Heart left ventricle (tissue), 16 donors: ENCODE results near the gene CDHR5. TPM values are rescaled to one million over a fixed set of nuclear protein-coding genes. Genes with fewer than 3 reads are reported as not detected.

Source experiments
- ATAC-seq, 4 donors: fragments of 200-7000 bp; cut with Tn5 transposase; one replicate each; pipeline ENCODE4 v1.9.1; 2020 to 2022; ENCODE audit warnings: moderate library complexity in 4 of 4, mild to moderate bottlenecking in 3 of 4, moderate number of reproducible peaks in 1 of 4
- DNase-seq, 5 donors: peaks; one replicate each; pipeline ENCODE4 v3.0.0-alpha.2; 2020
- H3K27ac ChIP-seq, 12 donors: fragments of 200-600 bp; sonication (generic) in 4 of 12; one replicate each; pipeline versions ENCODE4 v1.5.0 to v1.8.0; 2016 to 2022; ENCODE audit warnings: mild to moderate bottlenecking in 2 of 12
- H3K27me3 ChIP-seq, 9 donors: fragments of 200-600 bp; sonication (generic) in 2 of 9; one replicate each; pipeline versions ENCODE4 v1.5.1 to v1.8.0; 2016 to 2022; ENCODE audit warnings: mild to moderate bottlenecking in 3 of 9
- H3K36me3 ChIP-seq, 9 donors: fragments of 200-600 bp; sonication (generic) in 2 of 9; one replicate each; pipeline versions ENCODE4 v1.5.0 to v1.8.0; 2018 to 2022; ENCODE audit warnings: mild to moderate bottlenecking in 2 of 9
- H3K4me1 ChIP-seq, 12 donors: fragments of 200-600 bp; sonication (generic) in 4 of 12; one replicate each; pipeline versions ENCODE4 v1.5.0 to v1.8.0; 2016 to 2022; ENCODE audit warnings: mild to moderate bottlenecking in 3 of 12
- H3K4me3 ChIP-seq, 12 donors: fragments of 200-600 bp; sonication (generic) in 4 of 12; one replicate each; pipeline versions ENCODE4 v1.5.0 to v1.8.0; 2017 to 2022; ENCODE audit warnings: mild to moderate bottlenecking in 9 of 12, moderate library complexity in 4 of 12
- H3K9me3 ChIP-seq, 12 donors: fragments of 200-600 bp; sonication (generic) in 4 of 12; one replicate each; pipeline versions ENCODE4 v1.5.0 to v1.8.0; 2016 to 2022; ENCODE audit warnings: mild to moderate bottlenecking in 1 of 12
- POLR2A ChIP-seq, 2 donors: fragments of 450-650 bp; IDR thresholded peaks; one replicate each; pipeline ENCODE4 v1.6.1; 2017; ENCODE audit warnings: antibody characterized with exemption in 2 of 2, mild to moderate bottlenecking in 2 of 2, moderate library complexity in 2 of 2
- WGBS, 4 donors: extraction: QIAGEN DNeasy Blood & Tissue Kit in 2 of 4; methylation state at CpG; one replicate each; pipeline versions ENCODE4 v1.1.5 to v1.1.7; 2013 to 2018; 5-methylcytosine and 5-hydroxymethylcytosine counted together
- intact Hi-C, 10 donors: fragments of 100-400 bp; cut with DNase I; formaldehyde crosslinking; loops; one replicate each; pipeline versions ENCODE4 v1.11.1 to v1.14.2; 2022
- polyA plus RNA-seq, 2 donors: library from polyadenylated mRNA; stranded (reverse); fragments of 200-250 nt; gene quantifications; one replicate each; pipeline ENCODE4 v1.2.3, GENCODE V29; 2013
- total RNA-seq, 9 donors: library from RNA; depleted of rRNA in 2 of 9; stranded (reverse); fragments of >200 nt in 2 of 9; fragmentation: NEBNext Ultra II Directional in 3 of 9; extraction: Animal tissue kit (Norgen Biotek cat#: 25700) in 3 of 9; gene quantifications; one replicate each; pipeline versions ENCODE4 v1.1.0 to v1.2.4, GENCODE V29; 2016 to 2023
- TF ChIP-seq, protein P1 (sequence below), 12 donors: fragments of 200-600 bp; sonication (generic) in 4 of 12; IDR thresholded peaks; one replicate each; pipeline versions ENCODE4 v1.5.0 to v1.8.0; 2018 to 2022; ENCODE audit warnings: antibody characterized with exemption in 12 of 12, mild to moderate bottlenecking in 5 of 12
- donor health status: ischemic (EF 13 %, LVEDD 7.1; RV severe dilation, severe dysfunction).
- donor health status: healthy with polysubstance abuse.
- donor health status: DM: no; HTN: yes; CAD: no.
- donor health status: DM: no; HTN: no; CAD: no.
- donor health status: ischemic (EF 25% LVEDD 6.9; RV normal size, moderate dysfunction).
- donor health status: ischemic (EF 25% LVEDD 5.7; RV mildly dilated, moderate dysfunction).
- donor health status: healthy.
- donor health status: DM: yes; HTN: yes; CAD: no.
- donor health status: ischemic (EF 35%, LVEDD 5.7; RV mildly dilated, moderate dysfunction).
- donor health status: nonischemic (EF 11% LVEDD 7.7; RV severe dilation, severe dysfunction).
- donor health status: DM: yes; HTN: yes; CAD: no.
- donor health status: PGD.
- donor health status: ischemic (EF 29% LVEDD 5.4; RV normal size, mild dysfunction).
- donor health status: nonischemic (EF 23%, LVEDD 6.1; RV moderate dilation, normal function).

CDHR5 gene
- total and polyA plus RNA-seq, 11 donors, result 0.07 TPM; not detected in 10

DNA sequence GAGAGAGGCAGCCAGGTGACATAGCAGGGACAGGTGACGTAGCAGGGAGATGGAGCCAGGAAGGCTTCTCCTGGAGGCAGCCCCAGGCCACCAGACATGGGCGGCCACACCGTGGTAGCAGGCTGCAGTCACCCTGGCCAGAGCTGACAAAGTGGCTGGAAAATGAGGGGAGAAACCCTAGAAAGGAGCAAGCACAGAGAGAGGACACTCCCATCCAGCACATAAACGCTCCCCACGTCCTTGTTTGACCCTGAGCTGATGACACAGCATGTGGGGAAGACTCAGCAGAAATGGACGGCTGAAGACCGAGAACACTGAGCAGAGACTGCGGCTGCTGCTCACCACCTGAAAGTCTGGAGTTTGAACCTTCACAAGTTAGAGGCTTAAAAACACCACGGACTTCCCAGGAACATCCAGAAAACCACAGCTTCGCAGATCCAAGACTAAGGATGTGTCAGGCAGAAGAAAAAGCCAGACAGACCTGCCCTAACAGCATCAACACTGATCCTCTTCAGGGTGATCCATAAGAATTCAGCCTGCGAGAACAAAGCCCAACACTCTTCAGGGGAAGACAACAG is 41.0 kb upstream of the CDHR5 start:
- WGBS, 4 donors, result 70 to 78% (median 74%) methylated on average over 11 of the region's 11 CpGs
- H3K27ac ChIP-seq, result peak overlapping the region in 8 of 12 donors; percentile 2 to 54 (median 22)
- H3K4me3 ChIP-seq, result no peak overlapping the region
- H3K36me3 ChIP-seq, result peaks cover 0 to 37% (median 10%) of the 10 kb centered on the region in 9 donors
- ATAC-seq (peak; percentile 45 to 80 (median 68)), DNase-seq (no peak)
- intact Hi-C loops, result loop anchor here in 1 of 10 donors (10.0 kb wide), 1 partner anchor 59 kb away; no protein-coding TSS in a partner anchor
- peaks cover 0 to 10% (median 2%) of the 10 kb centered on the region in 12 donors for H3K4me1 ChIP-seq
- no peaks in the 10 kb centered on the region for H3K27me3 ChIP-seq
- no peak for TF ChIP-seq POLR2A (IDR thresholded peaks at IDR 0.05)
- TF ChIP-seq, protein P1, sequence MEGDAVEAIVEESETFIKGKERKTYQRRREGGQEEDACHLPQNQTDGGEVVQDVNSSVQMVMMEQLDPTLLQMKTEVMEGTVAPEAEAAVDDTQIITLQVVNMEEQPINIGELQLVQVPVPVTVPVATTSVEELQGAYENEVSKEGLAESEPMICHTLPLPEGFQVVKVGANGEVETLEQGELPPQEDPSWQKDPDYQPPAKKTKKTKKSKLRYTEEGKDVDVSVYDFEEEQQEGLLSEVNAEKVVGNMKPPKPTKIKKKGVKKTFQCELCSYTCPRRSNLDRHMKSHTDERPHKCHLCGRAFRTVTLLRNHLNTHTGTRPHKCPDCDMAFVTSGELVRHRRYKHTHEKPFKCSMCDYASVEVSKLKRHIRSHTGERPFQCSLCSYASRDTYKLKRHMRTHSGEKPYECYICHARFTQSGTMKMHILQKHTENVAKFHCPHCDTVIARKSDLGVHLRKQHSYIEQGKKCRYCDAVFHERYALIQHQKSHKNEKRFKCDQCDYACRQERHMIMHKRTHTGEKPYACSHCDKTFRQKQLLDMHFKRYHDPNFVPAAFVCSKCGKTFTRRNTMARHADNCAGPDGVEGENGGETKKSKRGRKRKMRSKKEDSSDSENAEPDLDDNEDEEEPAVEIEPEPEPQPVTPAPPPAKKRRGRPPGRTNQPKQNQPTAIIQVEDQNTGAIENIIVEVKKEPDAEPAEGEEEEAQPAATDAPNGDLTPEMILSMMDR (IDR thresholded peaks at IDR 0.05), result no peak
- no peaks in the 10 kb centered on the region for H3K9me3 ChIP-seq

DNA sequence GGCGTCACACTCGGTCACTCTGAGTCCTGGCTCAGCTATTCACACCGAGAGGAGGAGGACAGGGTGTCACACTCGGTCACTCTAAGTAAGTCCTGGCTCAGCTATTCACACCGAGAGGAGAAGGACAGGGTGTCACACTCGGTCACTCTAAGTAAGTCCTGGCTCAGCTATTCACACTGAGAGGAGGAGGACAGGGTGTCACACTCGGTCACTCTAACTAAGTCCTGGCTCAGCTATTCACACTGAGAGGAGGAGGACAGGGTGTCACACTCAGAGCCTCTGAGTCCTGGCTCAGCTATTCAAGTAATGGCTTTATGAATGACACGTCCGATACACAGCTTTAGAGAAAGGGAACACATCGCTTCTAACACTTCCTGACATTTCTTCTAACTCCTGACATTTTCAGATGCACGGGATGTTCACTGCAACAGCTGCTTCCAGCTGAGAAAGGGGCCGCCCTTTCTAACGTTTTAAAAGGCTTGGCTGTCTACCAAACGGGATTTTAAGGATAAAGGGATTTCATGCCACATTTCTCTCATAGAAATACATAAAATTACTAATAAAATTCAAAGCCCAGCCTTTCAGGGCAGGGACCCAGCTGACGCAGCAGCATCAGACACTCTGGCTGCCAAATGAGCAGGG is 40.4 kb upstream of the CDHR5 start:
- H3K9me3 ChIP-seq, result no peaks in the 10 kb centered on the region
- no peaks in the 10 kb centered on the region for H3K27me3 ChIP-seq
- 72 to 82% (median 79%) methylated on average over 9 to 15 of the region's 15 CpGs for WGBS, 4 donors
- H3K36me3 ChIP-seq, result peaks cover 0 to 41% (median 13%) of the 10 kb centered on the region in 9 donors
- peaks cover 0 to 10% (median 2%) of the 10 kb centered on the region in 12 donors for H3K4me1 ChIP-seq
- TF ChIP-seq, protein P1 (IDR thresholded peaks at IDR 0.05), result no peak
- no peak for TF ChIP-seq POLR2A (IDR thresholded peaks at IDR 0.05)
- intact Hi-C loops, result loop anchor here in 1 of 10 donors (10.0 kb wide), 1 partner anchor 60 kb away; no protein-coding TSS in a partner anchor
- no peak overlapping the region for H3K4me3 ChIP-seq
- peak overlapping the region in 8 of 12 donors; percentile 2 to 54 (median 11) for H3K27ac ChIP-seq
- ATAC-seq (peak in 1 of 4 donors; percentile 16), DNase-seq (no peak)

DNA sequence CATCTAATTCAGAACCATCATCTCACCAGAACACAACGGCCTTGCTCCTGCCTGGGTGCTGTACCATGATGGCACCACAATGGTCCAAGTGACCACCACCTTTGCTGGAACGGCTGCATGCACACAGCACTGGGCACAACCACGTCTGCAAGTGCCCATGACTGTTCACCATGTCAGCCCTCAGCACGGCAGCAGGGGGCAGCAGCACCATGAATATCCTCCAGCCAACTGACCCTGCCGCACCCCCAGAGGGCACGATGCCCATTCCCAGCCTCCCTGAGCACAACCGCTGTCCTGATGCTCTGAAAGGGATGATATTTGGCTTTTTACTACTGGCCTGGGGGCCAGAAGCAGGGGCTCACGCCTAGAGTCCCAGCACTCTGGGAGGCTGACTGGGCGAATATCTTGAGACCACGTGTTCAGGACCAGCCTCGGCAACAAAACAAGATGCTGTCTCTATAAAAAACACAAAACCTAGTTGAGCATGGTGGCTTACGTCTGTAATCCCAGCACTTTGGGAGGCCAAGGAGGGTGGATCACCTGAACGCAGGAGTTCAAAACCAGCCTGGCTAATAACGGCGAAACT is 38.0 kb upstream of the CDHR5 start:
- peaks cover 0 to 61% (median 27%) of the 10 kb centered on the region in 9 donors for H3K36me3 ChIP-seq
- DNase-seq, result peak; percentile 51 to 80 (median 63)
- H3K27me3 ChIP-seq, result no peaks in the 10 kb centered on the region
- no peak for TF ChIP-seq POLR2A (IDR thresholded peaks at IDR 0.05)
- TF ChIP-seq, protein P1 (IDR thresholded peaks at IDR 0.05), result peak; percentile 52 to 80 (median 68)
- peaks cover 0 to 10% (median 2%) of the 10 kb centered on the region in 12 donors for H3K4me1 ChIP-seq
- intact Hi-C loops, result loop anchor here (1.0 to 10.0 kb wide), 6 partner anchors 60 to 66 kb away; no protein-coding TSS in a partner anchor
- ATAC-seq, result peak in 3 of 4 donors; percentile 68 to 78 (median 74)
- no peak overlapping the region for H3K4me3 ChIP-seq
- H3K27ac ChIP-seq, result no peak overlapping the region
- 61 to 66% (median 62%) methylated on average over 14 to 15 of the region's 15 CpGs for WGBS, 4 donors
- no peaks in the 10 kb centered on the region for H3K9me3 ChIP-seq
